ENCODE results near the gene DENND1A.

DENND1A gene

GRCh38 chr9:123416176-123416575 lies 513.8 kb downstream of the DENND1A start:
- no peak for TF ChIP-seq SIN3A (IDR thresholded peaks at IDR 0.05; ENCODE audit: borderline replicate concordance, insufficient read depth, low read length)
- TF ChIP-seq REST (IDR thresholded peaks at IDR 0.05; ENCODE audit: insufficient read depth in 1 of 2, low read depth in 2 of 2, low read length in 2 of 2), result no peak
- no peak for TF ChIP-seq FOXP2 (optimal IDR thresholded peaks at IDR 0.05; ENCODE audit: borderline replicate concordance, extremely low read depth, extremely low read length, insufficient read depth)
- no peak for TF ChIP-seq POLR2AphosphoS5 (IDR thresholded peaks at IDR 0.05; ENCODE audit: low read depth, low read length)
- no peak for TF ChIP-seq TAF1 (IDR thresholded peaks at IDR 0.05; ENCODE audit: borderline replicate concordance, insufficient read depth, low read length)

- no peak for TF ChIP-seq REST (IDR thresholded peaks at IDR 0.05; ENCODE audit: insufficient read depth in 1 of 2, low read depth in 2 of 2, low read length in 2 of 2)
- no peak for TF ChIP-seq SIN3A (IDR thresholded peaks at IDR 0.05; ENCODE audit: borderline replicate concordance, insufficient read depth, low read length)
- no peak for TF ChIP-seq FOXP2 (optimal IDR thresholded peaks at IDR 0.05; ENCODE audit: borderline replicate concordance, extremely low read depth, extremely low read length, insufficient read depth)
- TF ChIP-seq POLR2AphosphoS5 (IDR thresholded peaks at IDR 0.05; ENCODE audit: low read depth, low read length), result no peak
- no peak for TF ChIP-seq TAF1 (IDR thresholded peaks at IDR 0.05; ENCODE audit: borderline replicate concordance, insufficient read depth, low read length)
Observed at GRCh38 chr9:123414936-123415930, 514.7 kb downstream of the DENND1A start.

- TF ChIP-seq SIN3A (IDR thresholded peaks at IDR 0.05; ENCODE audit: borderline replicate concordance, insufficient read depth, low read length), result no peak
- TF ChIP-seq TAF1 (IDR thresholded peaks at IDR 0.05; ENCODE audit: borderline replicate concordance, insufficient read depth, low read length), result no peak
- no peak for TF ChIP-seq REST (IDR thresholded peaks at IDR 0.05; ENCODE audit: insufficient read depth in 1 of 2, low read depth in 2 of 2, low read length in 2 of 2)
- TF ChIP-seq FOXP2 (optimal IDR thresholded peaks at IDR 0.05; ENCODE audit: borderline replicate concordance, extremely low read depth, extremely low read length, insufficient read depth), result no peak
- TF ChIP-seq POLR2AphosphoS5 (IDR thresholded peaks at IDR 0.05; ENCODE audit: low read depth, low read length), result no peak
Observed at GRCh38 chr9:123414204-123414603, 515.7 kb downstream of the DENND1A start.

- TF ChIP-seq TAF1 (IDR thresholded peaks at IDR 0.05; ENCODE audit: borderline replicate concordance, insufficient read depth, low read length), result no peak
- TF ChIP-seq FOXP2 (optimal IDR thresholded peaks at IDR 0.05; ENCODE audit: borderline replicate concordance, extremely low read depth, extremely low read length, insufficient read depth), result no peak
- no peak for TF ChIP-seq REST (IDR thresholded peaks at IDR 0.05; ENCODE audit: insufficient read depth in 1 of 2, low read depth in 2 of 2, low read length in 2 of 2)
- TF ChIP-seq SIN3A (IDR thresholded peaks at IDR 0.05; ENCODE audit: borderline replicate concordance, insufficient read depth, low read length), result no peak
- TF ChIP-seq POLR2AphosphoS5 (IDR thresholded peaks at IDR 0.05; ENCODE audit: low read depth, low read length), result no peak
Observed at GRCh38 chr9:123412171-123412820, 517.6 kb downstream of the DENND1A start.

All from PFSK-1 (cell line).